B cell (primary cell): Measurements from ENCODE around the gene CTDP1. TPM values are rescaled to one million over a fixed set of nuclear protein-coding genes. Genes with fewer than 3 reads are reported as not detected.

Experiments
- ATAC-seq: fragments of 200-7000 bp; cut with Tn5 transposase; one replicate; pipeline ENCODE4 v1.10.0; 2021; ENCODE audit warnings: low read depth, mild to moderate bottlenecking, moderate number of reproducible peaks, moderate library complexity
- CTCF ChIA-PET: fragments of 350-600 bp; sonication (Branson Sonifier 250); formaldehyde crosslinking; loops from one replicate; lab custom pipeline; 2021; ENCODE audit warnings: antibody characterized with exemption, inconsistent platforms; lab: Charles Lee
- POLR2A ChIA-PET: fragments of 350-600 bp; sonication (Branson Sonifier 250); formaldehyde crosslinking; loops from one replicate; lab custom pipeline; 2021; ENCODE audit warnings: antibody characterized with exemption; lab: Charles Lee
- DNase-seq: peaks from one replicate; pipeline ENCODE4 v3.0.0; 2013
- H2AFZ ChIP-seq: 2 replicates; pipeline ENCODE4 v1.6.1; 2012; ENCODE audit warnings: mild to moderate bottlenecking, low read depth, low read length; ENCODE audit not compliant: insufficient read depth, poor library complexity, severe bottlenecking
- H3K27ac ChIP-seq, 2 donors: 1 replicate in 1 of 2; 2 replicates in 1 of 2; pipeline ENCODE4 v1.5.1; 2012 to 2013; ENCODE audit warnings: low read length in 2 of 2, mild to moderate bottlenecking in 2 of 2, moderate library complexity in 1 of 2
- H3K27me3 ChIP-seq, 4 experiments: fragments of 200-600 bp in 1 of 4; sonication (generic) in 1 of 4; replicated peaks in 1 of 4; 1 replicate in 2 of 4; 2 replicates in 2 of 4; pipeline versions ENCODE4 v1.6.1 to v1.7.0; 2013 to 2016; ENCODE audit warnings: low read length in 3 of 4, mild to moderate bottlenecking in 2 of 4, mixed read lengths in 1 of 4, moderate library complexity in 1 of 4; ENCODE audit not compliant: insufficient read depth in 4 of 4, control insufficient read depth in 3 of 4; ENCODE audit errors: control extremely low read depth in 1 of 4
- H3K36me3 ChIP-seq, 2 experiments: replicated peaks in 1 of 2; 1 replicate in 1 of 2; 2 replicates in 1 of 2; pipeline versions ENCODE4 v1.6.1 to v1.7.1; 2013; ENCODE audit warnings: low read length in 1 of 2; ENCODE audit not compliant: insufficient read depth in 2 of 2, control insufficient read depth in 1 of 2; ENCODE audit errors: control extremely low read depth in 1 of 2, extremely low read depth in 1 of 2
- H3K4me1 ChIP-seq, 2 donors: fragments of 200-600 bp in 1 of 2; sonication (generic) in 1 of 2; 1 replicate in 1 of 2; 2 replicates in 1 of 2; pipeline versions ENCODE4 v1.5.1 to v1.6.1; 2013 to 2017; ENCODE audit warnings: low read length in 2 of 2; ENCODE audit not compliant: control insufficient read depth in 2 of 2, insufficient read depth in 2 of 2
- H3K4me2 ChIP-seq: replicated peaks from 2 replicates; pipeline ENCODE3; 2012; ENCODE audit warnings: mild to moderate bottlenecking, low read depth, low read length; ENCODE audit not compliant: poor library complexity, severe bottlenecking
- H3K4me3 ChIP-seq, 5 experiments: fragments of 200-600 bp in 1 of 5; sonication (generic) in 1 of 5; 1 replicate in 3 of 5; 2 replicates in 2 of 5; pipeline versions ENCODE4 v1.5.1 to v1.7.0; 2011 to 2016; ENCODE audit warnings: low read length in 4 of 5, mild to moderate bottlenecking in 4 of 5, low read depth in 2 of 5, control low read depth in 1 of 5, moderate library complexity in 1 of 5; ENCODE audit not compliant: insufficient read depth in 1 of 5; ENCODE audit errors: control extremely low read depth in 1 of 5, extremely low read depth in 1 of 5
- H3K79me2 ChIP-seq: fragments of 200-600 bp; sonication (generic); one replicate; pipeline ENCODE4 v1.6.0; 2016; ENCODE audit warnings: low read length; ENCODE audit not compliant: control insufficient read depth, insufficient read depth
- H3K9ac ChIP-seq: fragments of 200-600 bp; sonication (generic); 2 replicates; pipeline ENCODE4 v1.6.1; 2017; ENCODE audit warnings: mild to moderate bottlenecking, low read length, moderate library complexity
- H3K9me3 ChIP-seq, 3 donors: one replicate each; pipeline versions ENCODE4 v1.6.1 to v1.7.1; 2013; ENCODE audit warnings: low read length in 2 of 3; ENCODE audit not compliant: control insufficient read depth in 2 of 3, insufficient read depth in 1 of 3; ENCODE audit errors: control extremely low read depth in 1 of 3
- H4K20me1 ChIP-seq: 2 replicates; pipeline ENCODE4 v1.6.0; 2012; ENCODE audit warnings: mild to moderate bottlenecking, low read length; ENCODE audit not compliant: insufficient read depth, control insufficient read depth, poor library complexity, severe bottlenecking
- H3K27ac Mint-ChIP-seq: one replicate; pipeline ENCODE4 v1.8.0; 2021; ENCODE audit warnings: mixed read lengths
- H3K27me3 Mint-ChIP-seq: one replicate; pipeline ENCODE4 v1.8.0; 2021; ENCODE audit warnings: mixed read lengths
- H3K4me1 Mint-ChIP-seq: one replicate; pipeline ENCODE4 v1.8.0; 2021; ENCODE audit warnings: mixed read lengths
- H3K4me3 Mint-ChIP-seq: one replicate; pipeline ENCODE4 v1.8.0; 2021; ENCODE audit warnings: mixed read lengths
- H3K9me3 Mint-ChIP-seq: one replicate; pipeline ENCODE4 v1.8.0; 2022; ENCODE audit warnings: mixed read lengths; ENCODE audit not compliant: insufficient read depth
- EZH2 ChIP-seq: IDR thresholded peaks from 2 replicates; pipeline ENCODE4 v1.6.1; 2012; ENCODE audit warnings: borderline replicate concordance, low read depth, mild to moderate bottlenecking, moderate library complexity, low read length; ENCODE audit not compliant: insufficient read depth, poor library complexity, severe bottlenecking
- WGBS: methylation state at CpG from one replicate; pipeline ENCODE4 v1.1.5; 2013; ENCODE audit warnings: missing lambda C conversion rate; ENCODE audit not compliant: insufficient coverage; 5-methylcytosine and 5-hydroxymethylcytosine counted together
- intact Hi-C: fragments of 100-400 bp; cut with micrococcal nuclease; formaldehyde crosslinking; loops from one replicate; pipeline ENCODE4 v1.10.0; 2022
- polyA plus RNA-seq: library from polyadenylated mRNA; depleted of rRNA; stranded (reverse); fragments of >200 nt; gene quantifications from 2 replicates; pipeline ENCODE4 v1.2.3, GENCODE V29; 2012
- total RNA-seq, 2 donors: library from RNA; stranded (reverse); fragments of 120-200 nt in 1 of 2; gene quantifications; 1 replicate in 1 of 2; 2 replicates in 1 of 2; pipeline versions ENCODE4 v1.2.3 to v1.2.4, GENCODE V29; 2013 to 2022
- TF ChIP-seq, protein P1 (sequence below): fragments of 200-600 bp; IDR thresholded peaks from one replicate; pipeline ENCODE4 v1.8.0; 2022; ENCODE audit warnings: antibody characterized with exemption, mild to moderate bottlenecking

The CTDP1 gene
- total and polyA plus RNA-seq, 2 donors (not counting 1 experiment from before 2014, with no cell fraction given) = 14.3 to 33.3 TPM

DNA sequence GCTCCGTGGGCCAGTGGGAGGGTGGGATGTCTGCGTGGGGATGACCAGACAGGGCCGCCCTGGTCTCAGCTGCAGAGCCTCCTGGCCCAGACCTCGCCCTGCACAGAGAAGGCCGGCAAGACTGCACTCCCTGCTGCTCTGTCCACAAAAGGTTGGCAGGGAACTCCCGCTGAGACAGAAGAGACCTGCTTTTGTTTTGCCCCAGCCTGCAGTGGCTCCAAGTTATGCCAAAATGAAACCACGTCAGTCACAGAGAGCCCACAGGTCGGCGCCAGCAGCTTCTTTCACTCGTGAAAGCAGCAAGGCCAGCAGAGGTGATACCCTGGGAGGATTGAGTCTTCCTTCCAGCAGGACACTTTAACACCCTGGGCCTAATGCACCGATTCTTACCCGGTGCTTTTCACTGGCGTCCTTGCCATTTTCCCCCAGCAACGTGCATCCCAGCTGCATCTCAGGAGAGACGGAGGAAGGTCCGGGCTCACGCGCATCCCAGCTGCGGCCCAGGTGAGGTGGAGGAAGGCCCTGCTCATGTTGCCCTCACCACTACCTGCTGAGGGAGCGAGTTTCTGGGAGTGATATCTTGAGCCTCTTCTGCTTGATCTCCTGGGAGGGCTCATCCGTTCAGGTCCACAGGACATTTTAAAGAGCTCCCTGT, 22.1 kb upstream of the CTDP1 start:
- DNase-seq (no peak), ATAC-seq (no peak)
- Histone ChIP-seq H3K36me3 (no peaks in the 10 kb centered on the region), H3K4me2 (no peak overlapping the region), H4K20me1 (no peaks in the 10 kb centered on the region), H3K9me3 (no peaks in the 10 kb centered on the region), H3K27ac (no peak overlapping the region), H2AFZ (no peak overlapping the region), H3K79me2 (no peaks in the 10 kb centered on the region), H3K9ac (no peak overlapping the region), H3K4me3 (no peak overlapping the region), H3K4me1 (no peaks in the 10 kb centered on the region), H3K27me3 (no peaks in the 10 kb centered on the region)
- no peak overlapping the region for H3K27ac Mint-ChIP-seq
- ChIA-PET CTCF (no interaction called here), POLR2A (no interaction called here)
- H3K4me3 Mint-ChIP-seq = no peak overlapping the region
- H3K9me3 Mint-ChIP-seq = peaks cover 2% of the 10 kb centered on the region
- TF ChIP-seq EZH2 = no peak
- TF ChIP-seq, protein P1, sequence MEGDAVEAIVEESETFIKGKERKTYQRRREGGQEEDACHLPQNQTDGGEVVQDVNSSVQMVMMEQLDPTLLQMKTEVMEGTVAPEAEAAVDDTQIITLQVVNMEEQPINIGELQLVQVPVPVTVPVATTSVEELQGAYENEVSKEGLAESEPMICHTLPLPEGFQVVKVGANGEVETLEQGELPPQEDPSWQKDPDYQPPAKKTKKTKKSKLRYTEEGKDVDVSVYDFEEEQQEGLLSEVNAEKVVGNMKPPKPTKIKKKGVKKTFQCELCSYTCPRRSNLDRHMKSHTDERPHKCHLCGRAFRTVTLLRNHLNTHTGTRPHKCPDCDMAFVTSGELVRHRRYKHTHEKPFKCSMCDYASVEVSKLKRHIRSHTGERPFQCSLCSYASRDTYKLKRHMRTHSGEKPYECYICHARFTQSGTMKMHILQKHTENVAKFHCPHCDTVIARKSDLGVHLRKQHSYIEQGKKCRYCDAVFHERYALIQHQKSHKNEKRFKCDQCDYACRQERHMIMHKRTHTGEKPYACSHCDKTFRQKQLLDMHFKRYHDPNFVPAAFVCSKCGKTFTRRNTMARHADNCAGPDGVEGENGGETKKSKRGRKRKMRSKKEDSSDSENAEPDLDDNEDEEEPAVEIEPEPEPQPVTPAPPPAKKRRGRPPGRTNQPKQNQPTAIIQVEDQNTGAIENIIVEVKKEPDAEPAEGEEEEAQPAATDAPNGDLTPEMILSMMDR = no peak
- H3K27me3 Mint-ChIP-seq = peaks cover 10% of the 10 kb centered on the region
- 92% methylated on average over 19 of the region's 21 CpGs for WGBS
- intact Hi-C loops = no loop called here
- H3K4me1 Mint-ChIP-seq = no peaks in the 10 kb centered on the region

DNA sequence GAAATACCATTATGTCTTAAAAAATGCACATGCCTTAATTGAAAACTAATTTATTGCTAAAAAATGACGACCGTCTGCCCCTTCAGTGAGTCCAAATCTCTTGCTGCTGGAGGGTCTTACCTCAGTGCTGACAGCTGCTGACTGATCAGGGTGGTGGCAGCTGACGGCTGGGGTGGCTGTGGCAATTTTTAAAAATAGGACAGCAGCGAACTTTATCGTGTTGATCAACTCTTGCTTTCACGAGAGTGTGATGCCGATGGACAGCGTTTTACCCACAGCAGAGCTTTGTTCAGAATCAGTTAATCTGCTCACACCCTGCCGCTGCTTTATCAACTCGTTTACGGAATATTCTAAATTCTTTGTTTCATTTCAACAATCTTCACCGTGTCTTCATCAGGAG, 21.2 kb upstream of the CTDP1 start:
- ATAC-seq (no peak), DNase-seq (no peak)
- no peak overlapping the region for H3K9ac ChIP-seq
- no peak overlapping the region for H3K4me3 ChIP-seq
- Mint-ChIP-seq H3K4me3 (no peak overlapping the region), H3K27ac (no peak overlapping the region), H3K27me3 (peaks cover 10% of the 10 kb centered on the region), H3K4me1 (no peaks in the 10 kb centered on the region), H3K9me3 (peaks cover 2% of the 10 kb centered on the region)
- H3K27me3 ChIP-seq = no peaks in the 10 kb centered on the region
- WGBS = 95% methylated on average over 12 of the region's 12 CpGs
- no peaks in the 10 kb centered on the region for H3K36me3 ChIP-seq
- H3K79me2 ChIP-seq = no peaks in the 10 kb centered on the region
- POLR2A ChIA-PET = no interaction called here
- H3K4me2 ChIP-seq = no peak overlapping the region
- H2AFZ ChIP-seq = no peak overlapping the region
- no peaks in the 10 kb centered on the region for H4K20me1 ChIP-seq
- no peaks in the 10 kb centered on the region for H3K4me1 ChIP-seq
- intact Hi-C loops = no loop called here
- no peak overlapping the region for H3K27ac ChIP-seq
- CTCF ChIA-PET = no interaction called here
- no peaks in the 10 kb centered on the region for H3K9me3 ChIP-seq
- TF ChIP-seq EZH2 = no peak
